Skin epidermis (tissue), 12 donors: Measurements from ENCODE around the gene FAF1.
"Not testable (repeated sequence)": the region's sequence is repeated elsewhere in the genome, so short reads cannot be mapped to it uniquely, and the experiment has no call there.

ENCODE experiments used
- H3K27ac ChIP-seq, 21 experiments: fragments of 200-600 bp; sonication (generic) in 11 of 21; one replicate each; pipeline ENCODE4 v1.5.0; 2020; ENCODE audit warnings: mild to moderate bottlenecking in 3 of 21, inconsistent platforms in 2 of 21, moderate library complexity in 2 of 21
- H3K4me3 ChIP-seq, 7 experiments: fragments of 200-600 bp; sonication (generic) in 2 of 7; one replicate each; pipeline ENCODE4 v1.5.0; 2020; ENCODE audit warnings: inconsistent platforms in 2 of 7, mild to moderate bottlenecking in 2 of 7, moderate library complexity in 1 of 7

Gene FAF1

DNA sequence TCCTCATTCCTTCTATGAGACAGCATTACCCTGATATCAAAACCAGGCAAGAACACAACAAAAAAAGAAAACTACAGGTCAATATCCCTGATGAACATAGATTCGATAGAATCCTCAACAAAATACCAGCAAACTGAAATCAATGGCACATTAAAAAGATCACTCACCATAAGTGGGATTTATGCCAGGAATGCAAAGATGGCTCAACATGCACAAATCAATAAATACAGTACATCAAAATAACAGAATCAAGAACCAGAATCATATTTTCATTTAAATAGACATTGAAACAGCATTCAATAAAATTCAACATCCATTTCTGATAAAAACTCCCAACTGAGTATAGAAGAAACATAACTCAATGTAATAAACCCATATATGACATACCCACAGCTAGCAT is 36.5 kb downstream of the FAF1 start:
- no peak overlapping the region for H3K4me3 ChIP-seq

DNA sequence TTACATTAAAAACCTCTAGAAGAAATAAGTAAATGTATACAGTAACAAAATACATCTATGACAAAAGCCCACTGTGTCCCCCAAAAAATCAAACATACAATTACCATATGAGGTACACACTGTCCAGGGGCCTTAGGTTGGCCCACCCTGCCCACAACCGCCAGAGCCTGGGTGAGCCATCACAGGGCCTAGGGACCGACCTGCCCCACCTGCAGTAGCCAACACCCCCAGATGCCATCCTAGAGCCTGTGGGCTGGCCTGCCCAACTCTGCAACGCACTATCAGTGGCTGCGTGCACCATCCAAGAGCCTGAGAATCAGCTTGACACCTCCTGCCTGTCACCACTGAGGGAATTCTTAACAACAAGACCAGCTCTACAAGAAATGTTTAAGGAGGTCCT is 39.0 kb downstream of the FAF1 start:
- Histone ChIP-seq H3K27ac (no peak overlapping the region), H3K4me3 (no peak overlapping the region)

More for the DNA sequence above, 36.5 kb downstream of the FAF1 start:
- no peak overlapping the region for H3K27ac ChIP-seq

DNA sequence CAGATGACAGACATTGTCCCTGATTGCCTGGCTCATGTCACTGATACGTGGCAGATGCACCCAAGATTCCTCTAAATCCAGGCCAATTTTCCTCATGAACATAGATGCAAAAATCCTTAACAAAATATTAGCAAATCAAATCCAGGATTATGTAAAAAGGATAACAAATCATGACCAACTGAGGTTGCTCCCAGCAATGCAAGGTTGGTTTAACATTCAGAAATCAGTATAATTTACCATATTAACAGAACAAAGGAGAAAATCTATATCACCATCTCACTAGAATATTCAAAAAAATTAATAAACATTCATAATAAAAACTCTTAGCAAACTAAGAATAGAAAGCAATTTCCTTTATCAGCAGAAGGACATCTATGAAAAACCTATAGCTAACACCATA is 39.7 kb downstream of the FAF1 start:
- H3K4me3 ChIP-seq = no peak overlapping the region
- no peak overlapping the region for H3K27ac ChIP-seq

DNA sequence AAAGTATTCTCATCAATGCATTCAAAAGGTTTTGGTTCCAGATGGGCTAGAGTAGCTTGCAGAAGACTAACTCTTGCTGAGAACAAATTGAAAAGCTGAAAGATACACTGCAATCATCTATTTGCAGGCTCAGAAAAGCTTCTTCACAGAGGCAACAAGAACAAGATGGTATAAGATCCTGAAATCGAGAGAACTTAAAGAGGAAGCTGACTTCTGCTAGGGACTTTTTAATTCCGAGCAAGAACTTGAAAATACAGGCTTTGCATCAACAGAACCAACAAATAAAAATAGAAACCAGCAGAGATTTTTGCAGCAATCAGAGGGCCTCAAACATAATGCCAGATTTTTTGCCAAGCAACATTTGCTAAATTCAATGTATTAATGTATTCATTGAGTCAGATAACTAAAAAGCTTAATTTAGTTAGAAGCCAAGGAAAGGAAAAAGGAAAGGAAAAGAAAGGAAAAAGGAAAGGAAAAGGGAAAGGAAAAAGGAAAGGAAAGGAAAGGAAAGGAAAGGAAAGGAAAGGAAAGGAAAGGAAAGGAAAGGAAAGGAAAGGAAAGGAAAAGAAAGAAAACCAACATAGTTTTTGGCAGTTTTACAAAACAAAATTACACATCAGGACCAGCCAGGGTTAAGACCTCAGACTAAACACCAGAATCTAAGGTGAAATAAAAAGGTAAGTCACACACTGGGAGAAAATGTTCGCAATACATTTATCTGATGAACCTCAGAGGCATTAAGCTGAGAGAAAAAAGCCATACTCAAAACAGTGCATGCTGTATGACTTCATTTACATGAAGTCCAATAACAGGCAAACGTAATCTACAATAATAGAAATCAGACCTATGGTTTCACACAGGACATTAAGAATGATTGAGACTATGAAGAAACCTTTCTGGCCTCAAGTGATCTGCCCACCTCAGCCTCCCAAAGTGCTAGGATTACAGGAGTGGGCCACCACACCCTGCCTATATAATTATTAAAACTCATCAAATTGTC is 42.6 kb downstream of the FAF1 start:
- Histone ChIP-seq H3K4me3 (no peak overlapping the region), H3K27ac (no peak overlapping the region)

DNA sequence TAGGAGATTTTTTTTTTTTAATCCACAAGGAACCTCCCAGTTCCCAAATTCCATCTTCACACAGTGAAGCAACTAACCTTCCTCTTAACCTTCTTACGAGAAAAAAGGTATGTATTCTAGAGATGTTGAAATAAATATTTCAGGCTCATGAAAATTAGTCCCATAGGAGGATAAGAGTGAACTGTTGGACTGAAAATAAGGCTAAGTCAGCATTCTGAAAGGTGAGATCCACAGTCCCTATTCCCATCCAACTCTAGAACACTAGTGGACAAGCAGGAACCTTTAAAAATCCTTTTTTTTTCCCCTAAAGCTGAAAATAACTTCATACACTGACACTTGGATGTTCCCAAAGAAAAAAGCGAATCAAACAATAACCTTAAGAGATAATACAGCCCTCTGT is 44.4 kb downstream of the FAF1 start:
- Histone ChIP-seq H3K27ac (no peak overlapping the region), H3K4me3 (no peak overlapping the region)

DNA sequence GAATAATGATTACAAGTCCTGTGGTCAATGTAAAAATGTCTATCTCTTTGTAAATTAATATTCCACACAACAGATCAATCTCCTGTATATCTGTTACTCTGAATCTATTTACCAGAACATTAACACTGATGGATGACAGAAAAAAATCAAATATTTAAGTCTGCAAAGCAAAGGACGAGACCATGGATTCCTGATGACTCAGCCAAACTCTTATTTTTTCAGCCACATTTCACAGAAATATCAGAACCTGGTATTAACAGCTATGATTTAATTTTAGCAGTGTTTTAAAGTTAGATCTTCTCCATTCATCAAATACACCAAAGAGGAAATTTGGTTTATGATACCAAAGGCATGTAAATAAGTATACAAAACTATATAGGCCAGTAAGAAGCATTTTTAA is 46.1 kb downstream of the FAF1 start:
- no peak overlapping the region for H3K27ac ChIP-seq
- H3K4me3 ChIP-seq = no peak overlapping the region

DNA sequence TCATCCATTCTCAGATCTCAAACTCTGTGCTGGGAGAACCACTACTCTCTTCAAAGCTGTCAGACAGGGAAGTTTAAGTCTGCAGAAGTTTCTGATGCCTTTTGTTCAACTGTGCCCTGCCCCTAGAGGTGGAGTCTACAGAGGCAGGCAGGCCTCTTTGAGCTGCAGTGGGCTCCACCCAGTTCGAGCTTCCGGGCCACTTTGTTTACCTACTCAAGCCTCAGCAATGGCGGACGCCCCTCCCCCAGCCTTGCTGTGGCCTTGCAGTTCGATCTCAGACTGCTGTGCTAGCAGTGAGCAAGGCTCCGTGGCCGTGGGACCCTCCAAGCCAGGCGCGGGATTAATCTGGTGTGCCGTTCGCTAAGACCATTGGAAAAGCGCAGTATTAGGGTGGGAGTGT is 49.7 kb downstream of the FAF1 start:
- H3K4me3 ChIP-seq, H3K27ac ChIP-seq: not testable (repeated sequence)

DNA sequence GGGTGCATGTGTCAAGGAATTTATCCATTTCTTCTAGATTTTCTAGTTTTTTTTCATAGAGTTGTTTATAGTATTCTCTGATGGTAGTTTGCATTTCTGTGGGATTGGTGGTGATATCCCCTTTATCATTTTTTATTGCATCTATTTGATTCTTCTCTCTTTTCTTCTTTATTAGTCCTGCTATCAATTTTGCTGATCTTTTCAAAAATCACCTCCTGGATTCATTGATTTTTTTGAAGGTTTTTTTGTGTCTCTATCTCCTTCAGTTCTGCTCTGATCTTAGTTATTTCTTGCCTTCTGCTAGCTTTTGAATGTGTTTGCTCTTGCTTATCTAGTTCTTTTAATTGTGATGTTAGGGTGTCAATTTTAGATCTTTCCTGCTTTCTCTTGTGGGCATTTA is 52.5 kb downstream of the FAF1 start:
- H3K4me3 ChIP-seq, H3K27ac ChIP-seq: not testable (repeated sequence)

DNA sequence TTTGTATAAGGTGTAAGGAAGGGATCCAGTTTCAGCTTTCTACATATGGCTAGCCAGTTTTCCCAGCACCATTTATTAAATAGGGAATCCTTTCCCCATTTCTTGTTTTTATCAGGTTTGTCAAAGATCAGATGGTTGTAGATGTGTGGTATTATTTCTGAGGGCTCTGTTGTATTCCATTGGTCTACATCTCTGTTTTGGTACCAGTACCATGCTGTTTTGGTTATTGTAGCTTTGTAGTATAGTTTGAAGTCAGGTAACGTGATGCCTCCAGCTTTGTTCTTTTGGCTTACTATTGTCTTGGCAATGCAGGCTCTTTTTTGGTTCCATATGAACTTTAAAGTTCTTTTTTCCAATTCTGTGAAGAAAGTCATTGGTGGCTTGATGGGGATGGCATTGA is 54.0 kb downstream of the FAF1 start:
- H3K27ac ChIP-seq, H3K4me3 ChIP-seq: not testable (repeated sequence)

DNA sequence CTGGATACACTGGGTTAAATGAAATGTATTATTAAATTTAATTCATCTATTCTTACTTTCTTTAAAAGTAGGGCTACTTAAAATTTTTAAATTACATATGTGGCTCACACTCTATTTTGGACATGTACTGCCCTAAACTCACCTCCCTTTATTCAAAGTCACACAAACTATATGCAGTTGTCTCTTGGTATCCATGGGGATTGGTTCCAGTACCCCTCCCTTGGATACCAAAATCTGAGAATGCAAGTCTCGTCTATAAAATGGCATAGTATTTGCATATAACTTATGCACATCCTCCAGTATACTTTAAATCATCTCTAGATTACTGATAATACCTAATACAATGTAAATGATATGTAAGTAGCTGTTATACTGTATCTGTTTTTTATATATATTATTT is 57.6 kb downstream of the FAF1 start:
- Histone ChIP-seq H3K4me3 (no peak overlapping the region), H3K27ac (no peak overlapping the region)

DNA sequence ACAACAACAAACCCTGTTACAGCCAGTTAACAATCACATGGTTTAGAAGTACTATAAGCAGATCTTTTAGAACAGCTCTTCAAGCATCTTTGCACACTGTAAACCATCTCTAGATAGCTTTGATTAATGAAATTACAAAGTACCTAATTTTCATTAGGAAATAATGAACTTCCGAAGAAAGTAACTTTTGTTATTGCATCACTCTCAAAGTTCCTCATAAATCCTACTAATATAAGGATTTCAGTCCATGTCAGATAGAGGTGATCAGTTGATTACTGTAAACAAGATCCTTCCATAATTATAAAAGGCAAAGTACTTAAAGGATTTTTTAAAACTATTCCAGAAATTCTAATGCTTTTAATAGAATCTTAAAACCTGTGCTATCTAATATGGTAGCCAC is 58.2 kb downstream of the FAF1 start:
- H3K4me3 ChIP-seq = no peak overlapping the region
- no peak overlapping the region for H3K27ac ChIP-seq

DNA sequence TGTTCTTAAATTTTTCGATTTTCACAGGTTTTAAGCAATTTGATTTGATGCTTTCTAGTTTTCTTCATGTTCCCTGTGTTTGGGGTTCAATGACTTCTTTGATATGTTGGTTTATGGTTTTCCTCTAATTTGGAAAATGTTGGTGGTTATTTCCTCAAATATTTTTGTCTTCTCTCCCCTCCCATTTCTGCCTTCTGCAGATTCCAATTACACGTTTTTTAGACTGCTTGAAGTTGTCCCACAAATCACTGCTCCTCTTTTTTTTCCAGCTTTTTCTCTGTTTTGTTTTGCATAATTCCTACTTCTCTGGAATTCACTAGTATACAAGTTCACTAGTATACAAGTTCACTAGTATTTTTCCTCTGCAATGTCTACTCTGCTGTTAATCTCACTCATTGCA is 61.3 kb downstream of the FAF1 start:
- Histone ChIP-seq H3K4me3 (no peak overlapping the region), H3K27ac (no peak overlapping the region)

DNA sequence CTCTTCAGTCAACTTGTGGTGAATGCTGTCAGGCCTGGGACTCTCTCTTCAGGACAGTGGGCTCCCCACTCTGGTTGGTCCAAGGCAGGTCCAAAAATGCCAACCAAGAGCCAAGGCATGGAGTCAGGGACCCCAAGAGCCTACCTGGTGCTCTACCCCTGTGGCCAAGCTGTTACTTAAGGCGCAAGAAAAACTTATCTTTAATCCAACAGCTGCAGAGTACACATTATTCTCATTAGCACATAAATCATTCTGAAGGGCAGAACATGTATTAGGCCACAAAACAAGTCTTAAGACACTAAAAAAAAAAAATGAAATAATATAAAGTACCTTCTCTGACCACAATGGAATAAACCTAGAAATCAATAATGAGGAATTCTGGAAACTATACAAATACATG is 65.7 kb downstream of the FAF1 start:
- no peak overlapping the region for H3K4me3 ChIP-seq
- H3K27ac ChIP-seq = no peak overlapping the region

DNA sequence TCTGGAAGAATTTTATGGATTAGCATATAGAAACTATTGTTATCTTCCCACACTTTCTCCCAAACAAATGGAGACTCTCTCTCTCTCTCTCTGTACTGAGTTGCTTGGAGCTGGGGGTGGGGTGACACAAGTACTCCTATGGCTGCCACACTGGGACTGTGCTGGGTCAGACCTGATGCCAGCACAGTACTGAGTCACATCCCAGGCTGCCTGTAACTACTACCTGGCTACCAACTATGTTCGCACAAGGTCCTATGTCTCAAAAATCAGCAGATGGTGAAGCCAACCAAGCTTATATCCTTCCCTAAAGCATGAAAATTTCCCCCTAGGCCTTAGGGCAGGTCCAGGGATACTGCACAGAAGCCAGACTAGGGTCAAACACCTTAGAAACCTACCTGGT is 66.6 kb downstream of the FAF1 start:
- Histone ChIP-seq H3K27ac (no peak overlapping the region), H3K4me3 (no peak overlapping the region)

DNA sequence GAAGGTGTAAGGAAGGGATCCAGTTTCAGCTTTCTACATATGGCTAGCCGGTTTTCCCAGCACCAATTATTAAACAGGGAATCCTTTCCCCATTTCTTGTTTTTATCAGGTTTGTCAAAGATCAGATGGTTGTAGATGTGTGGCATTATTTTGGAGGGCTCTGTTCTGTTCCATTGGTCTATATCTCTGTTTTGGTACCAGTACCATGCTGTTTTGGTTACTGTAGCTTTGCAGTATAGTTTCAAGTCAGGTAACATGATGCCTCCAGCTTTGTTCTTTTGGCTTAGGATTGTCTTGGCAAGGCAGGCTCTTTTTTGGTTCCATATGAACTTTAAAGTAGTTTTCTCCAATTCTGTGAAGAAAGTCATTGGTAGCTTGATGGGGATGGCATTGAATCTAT is 72.5 kb downstream of the FAF1 start:
- not testable (repeated sequence) for H3K27ac ChIP-seq, H3K4me3 ChIP-seq

DNA sequence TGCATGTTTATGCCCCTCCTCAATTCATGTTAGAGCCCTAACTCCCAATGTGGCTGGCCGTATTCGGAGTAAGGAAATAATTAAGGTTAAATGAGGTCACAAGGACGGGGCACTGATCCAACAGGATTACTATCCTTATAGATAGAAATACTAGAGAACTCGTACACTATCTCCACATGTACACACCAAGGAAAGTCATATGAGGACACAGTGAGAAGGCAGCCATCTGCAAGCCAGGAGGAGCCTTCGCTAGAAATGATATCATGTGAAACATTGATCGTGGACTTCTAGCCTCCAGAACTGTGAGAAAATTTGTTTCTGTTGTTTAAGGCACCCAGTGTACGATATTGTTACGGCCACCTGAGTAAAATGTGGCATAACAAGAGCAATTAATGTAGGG is 79.7 kb downstream of the FAF1 start:
- Histone ChIP-seq H3K4me3 (no peak overlapping the region), H3K27ac (no peak overlapping the region)

DNA sequence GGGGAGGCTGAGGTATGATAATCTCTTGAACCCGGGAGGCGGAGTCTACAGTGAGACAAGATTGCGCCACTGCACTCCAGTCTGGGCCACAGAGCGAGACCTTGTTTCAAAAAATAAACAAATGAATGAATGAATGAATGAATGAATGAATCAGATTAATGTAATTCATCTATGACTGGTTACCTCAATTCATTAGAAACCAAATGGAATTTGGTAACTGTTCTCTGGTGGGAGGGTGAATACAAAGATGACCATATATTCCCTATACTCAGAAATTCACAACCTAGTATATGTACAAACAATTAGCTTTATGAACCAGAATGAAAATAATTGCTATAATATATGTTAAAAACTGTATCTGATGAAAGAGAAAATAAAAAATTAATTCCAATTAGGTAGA is 80.9 kb downstream of the FAF1 start:
- H3K27ac ChIP-seq = no peak overlapping the region
- H3K4me3 ChIP-seq = no peak overlapping the region

DNA sequence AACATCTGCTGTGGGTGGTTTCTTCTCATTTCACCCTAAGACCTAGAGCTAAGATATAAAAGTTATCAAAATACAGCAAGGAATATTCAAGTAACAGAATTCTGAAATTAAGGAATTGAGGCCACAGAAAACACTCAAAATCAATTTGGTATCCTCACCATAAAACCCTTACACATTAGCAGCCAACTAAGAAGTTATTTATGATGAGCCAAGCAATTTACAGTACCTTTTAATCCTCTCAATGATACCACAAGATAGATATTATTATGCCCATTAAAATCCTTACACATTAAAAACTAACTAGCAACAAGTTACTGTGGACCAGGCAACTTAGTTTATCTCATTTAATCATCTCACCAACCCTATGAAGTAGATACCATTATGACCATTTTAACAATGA is 81.6 kb downstream of the FAF1 start:
- Histone ChIP-seq H3K4me3 (no peak overlapping the region), H3K27ac (no peak overlapping the region)

DNA sequence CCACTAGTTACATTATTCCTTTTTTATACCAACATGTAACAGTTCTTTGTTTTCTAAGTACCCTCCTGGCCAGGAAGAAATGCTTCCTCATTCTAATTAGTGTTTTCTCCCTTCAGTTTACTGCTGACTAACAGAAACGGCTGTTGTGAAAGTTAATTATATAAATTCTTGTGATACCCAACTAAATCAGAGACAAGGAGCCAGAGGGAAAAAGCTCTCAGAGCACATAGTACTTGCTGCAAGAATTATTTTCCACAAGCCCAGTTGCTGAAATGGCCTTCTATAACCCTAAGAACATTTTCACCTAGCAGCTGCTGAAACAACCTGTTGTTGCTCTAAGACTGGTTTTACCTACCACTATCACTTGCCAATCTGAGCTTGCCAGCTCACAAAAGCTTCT is 82.4 kb downstream of the FAF1 start:
- Histone ChIP-seq H3K27ac (no peak overlapping the region), H3K4me3 (no peak overlapping the region)

DNA sequence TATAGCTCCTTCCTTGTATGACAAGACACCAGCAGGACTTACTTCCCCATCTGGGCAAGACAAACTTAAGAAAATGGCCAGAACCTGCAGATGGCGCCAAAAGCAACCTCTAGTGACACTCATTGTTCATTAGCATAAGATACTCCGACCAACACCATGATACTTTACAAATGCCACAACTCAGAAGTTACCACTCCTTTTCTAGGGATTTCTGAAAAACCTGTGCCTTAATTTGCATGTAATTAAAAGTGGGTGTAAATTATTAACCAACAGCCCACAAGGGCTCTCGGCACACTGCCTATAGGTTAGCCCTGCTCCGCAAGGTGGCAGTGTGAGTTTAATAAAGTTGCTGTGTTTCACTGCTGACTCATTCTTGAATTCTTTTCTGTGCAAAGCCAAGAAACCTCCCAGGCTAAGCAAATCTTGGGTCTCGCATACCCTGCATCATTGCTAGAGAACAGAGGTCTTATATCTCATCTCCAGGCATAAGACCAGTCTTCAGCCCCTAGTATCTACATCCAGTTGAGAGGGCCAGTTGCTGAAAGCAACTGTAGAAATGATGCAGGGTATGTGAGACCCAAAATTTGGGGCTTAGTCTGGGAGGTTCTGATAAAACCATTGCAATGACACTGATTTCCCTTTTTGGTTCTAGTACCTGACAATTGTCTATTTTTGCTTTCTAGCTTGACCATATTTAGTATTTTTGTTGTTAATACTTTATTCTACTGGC is 86.4 kb downstream of the FAF1 start:
- peak overlapping the region in 1 of 7 experiments; percentile 9 for H3K4me3 ChIP-seq
- no peak overlapping the region for H3K27ac ChIP-seq

DNA sequence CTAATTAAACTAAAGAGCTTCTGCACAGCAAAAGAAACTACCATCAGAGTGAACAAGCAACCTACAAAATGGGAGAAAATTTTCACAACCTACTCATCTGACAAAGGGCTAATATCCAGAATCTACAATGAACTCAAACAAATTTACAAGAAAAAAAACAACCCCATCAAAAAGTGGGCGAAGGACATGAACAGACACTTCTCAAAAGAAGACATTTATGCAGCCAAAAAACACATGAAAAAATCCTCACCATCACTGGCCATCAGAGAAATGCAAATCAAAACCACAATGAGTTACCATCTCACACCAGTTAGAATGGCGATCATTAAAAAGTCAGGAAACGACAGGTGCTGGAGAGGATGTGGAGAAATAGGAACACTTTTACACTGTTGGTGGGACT is 95.2 kb downstream of the FAF1 start:
- not testable (repeated sequence) for H3K27ac ChIP-seq, H3K4me3 ChIP-seq
